Testis (tissue), 3 donors: ENCODE results near the gene GALNT9. TPM values are rescaled to one million over a fixed set of nuclear protein-coding genes. Genes with fewer than 3 reads are reported as not detected.

ENCODE experiments used
- DNase-seq: peaks from one replicate; pipeline ENCODE4 v3.0.0-alpha.2; 2019
- H3K27ac ChIP-seq, 2 donors: fragments of 200-600 bp; sonication (generic); one replicate each; pipeline ENCODE4 v1.5.1; 2019
- H3K27me3 ChIP-seq: fragments of 200-600 bp; sonication (generic); one replicate; pipeline ENCODE4 v1.5.1; 2019
- H3K36me3 ChIP-seq: fragments of 200-600 bp; sonication (generic); one replicate; pipeline ENCODE4 v1.5.1; 2017; ENCODE audit warnings: low read depth; ENCODE audit errors: missing control alignments
- H3K4me1 ChIP-seq: fragments of 200-600 bp; sonication (generic); one replicate; pipeline ENCODE4 v1.5.1; 2019
- H3K4me3 ChIP-seq, 2 donors: fragments of 200-600 bp; sonication (generic); one replicate each; pipeline ENCODE4 v1.5.1; 2017 to 2019
- H3K9me3 ChIP-seq: fragments of 200-600 bp; sonication (generic); one replicate; pipeline ENCODE4 v1.5.1; 2017
- POLR2A ChIP-seq: fragments of 450-650 bp; IDR thresholded peaks from one replicate; pipeline ENCODE4 v1.6.1; 2017; ENCODE audit warnings: antibody characterized with exemption, mild to moderate bottlenecking, moderate library complexity
- WGBS, 2 donors: methylation state at CpG; one replicate each; pipeline ENCODE4 v1.1.5; 2018; 5-methylcytosine and 5-hydroxymethylcytosine counted together
- intact Hi-C: fragments of 100-400 bp; cut with DNase I; formaldehyde crosslinking; loops from one replicate; pipeline ENCODE4 v1.15.1; 2023; ENCODE audit warnings: low total_unique reads
- polyA plus RNA-seq: library from polyadenylated mRNA; stranded (reverse); fragments of 350-450 nt; fragmentation: Illumina TruSeq; extraction: RNeasy Lipid Tissue Mini Kit (QIAGEN cat#74804); gene quantifications from one replicate; pipeline ENCODE4 v1.2.3, GENCODE V29; 2014; ENCODE audit warnings: low read depth, low replicate concordance; ENCODE audit not compliant: insufficient read depth
- total RNA-seq, 2 donors: library from RNA; depleted of rRNA; stranded (reverse); fragments of >200 nt; gene quantifications; one replicate each; pipeline ENCODE4 v1.2.3, GENCODE V29; 2016
- TF ChIP-seq, protein P1 (sequence below), 3 experiments: fragments of 450-650 bp in 2 of 3; fragments of 200-600 bp in 1 of 3; sonication (generic) in 1 of 3; IDR thresholded peaks; one replicate each; pipeline ENCODE4 v1.5.1; 2016 to 2019; ENCODE audit warnings: antibody characterized with exemption in 3 of 3, mild to moderate bottlenecking in 2 of 3, moderate library complexity in 1 of 3

The GALNT9 gene
- total and polyA plus RNA-seq, 3 donors from 2014 or later = 1.1 to 1.5 (median 1.3) TPM

DNA sequence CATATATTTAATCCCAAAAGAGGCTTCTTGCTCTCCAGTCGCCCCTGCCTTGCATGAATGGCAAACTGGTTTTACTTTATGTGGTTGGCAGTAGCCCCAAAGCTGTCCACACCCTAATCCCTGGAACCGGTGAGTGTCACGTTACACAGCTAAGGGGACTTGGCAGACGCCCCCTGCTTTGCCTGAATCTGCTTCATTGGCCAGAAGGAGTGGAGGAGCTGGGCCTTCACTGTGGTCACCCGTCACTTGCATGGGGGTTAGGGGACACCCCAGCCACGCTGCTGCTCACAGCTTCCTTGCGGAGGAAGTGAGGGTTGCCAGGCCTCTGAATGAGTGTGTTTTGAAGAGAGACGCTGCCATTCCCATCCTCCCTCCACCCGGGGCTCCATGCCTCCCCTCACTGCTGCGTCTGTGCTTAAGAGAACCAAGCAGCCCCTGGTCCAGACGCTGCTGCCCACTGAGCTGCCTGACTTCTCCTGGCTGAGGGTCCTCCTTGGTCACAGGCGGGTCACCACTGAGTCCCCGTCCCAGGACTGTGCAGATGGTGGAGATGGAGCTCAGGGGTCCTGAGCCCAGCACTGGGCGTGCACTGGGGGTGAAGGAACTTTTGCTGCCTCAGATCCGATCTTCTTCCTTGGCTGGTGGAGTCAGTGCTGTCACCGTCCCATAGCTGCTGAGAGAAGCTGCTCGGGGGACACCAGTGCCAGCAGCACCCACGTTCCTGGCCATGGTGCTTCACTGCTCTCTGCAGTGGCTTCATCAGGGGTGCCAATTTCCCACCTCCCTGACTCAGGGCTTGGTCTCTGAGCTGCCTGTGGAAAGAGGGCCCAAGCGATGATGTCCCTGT is 39.8 kb downstream of the GALNT9 start:
- DNase-seq = no peak
- Histone ChIP-seq H3K36me3 (no peaks in the 10 kb centered on the region), H3K4me1 (peaks cover 14% of the 10 kb centered on the region), H3K4me3 (no peak overlapping the region), H3K9me3 (no peaks in the 10 kb centered on the region), H3K27me3 (no peaks in the 10 kb centered on the region), H3K27ac (no peak overlapping the region)
- TF ChIP-seq POLR2A = no peak
- TF ChIP-seq, protein P1, sequence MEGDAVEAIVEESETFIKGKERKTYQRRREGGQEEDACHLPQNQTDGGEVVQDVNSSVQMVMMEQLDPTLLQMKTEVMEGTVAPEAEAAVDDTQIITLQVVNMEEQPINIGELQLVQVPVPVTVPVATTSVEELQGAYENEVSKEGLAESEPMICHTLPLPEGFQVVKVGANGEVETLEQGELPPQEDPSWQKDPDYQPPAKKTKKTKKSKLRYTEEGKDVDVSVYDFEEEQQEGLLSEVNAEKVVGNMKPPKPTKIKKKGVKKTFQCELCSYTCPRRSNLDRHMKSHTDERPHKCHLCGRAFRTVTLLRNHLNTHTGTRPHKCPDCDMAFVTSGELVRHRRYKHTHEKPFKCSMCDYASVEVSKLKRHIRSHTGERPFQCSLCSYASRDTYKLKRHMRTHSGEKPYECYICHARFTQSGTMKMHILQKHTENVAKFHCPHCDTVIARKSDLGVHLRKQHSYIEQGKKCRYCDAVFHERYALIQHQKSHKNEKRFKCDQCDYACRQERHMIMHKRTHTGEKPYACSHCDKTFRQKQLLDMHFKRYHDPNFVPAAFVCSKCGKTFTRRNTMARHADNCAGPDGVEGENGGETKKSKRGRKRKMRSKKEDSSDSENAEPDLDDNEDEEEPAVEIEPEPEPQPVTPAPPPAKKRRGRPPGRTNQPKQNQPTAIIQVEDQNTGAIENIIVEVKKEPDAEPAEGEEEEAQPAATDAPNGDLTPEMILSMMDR (IDR thresholded peaks at IDR 0.05) = no peak
- 79 to 83% methylated on average over 16 to 19 of the region's 19 CpGs for WGBS, 2 donors
- intact Hi-C loops = no loop called here

DNA sequence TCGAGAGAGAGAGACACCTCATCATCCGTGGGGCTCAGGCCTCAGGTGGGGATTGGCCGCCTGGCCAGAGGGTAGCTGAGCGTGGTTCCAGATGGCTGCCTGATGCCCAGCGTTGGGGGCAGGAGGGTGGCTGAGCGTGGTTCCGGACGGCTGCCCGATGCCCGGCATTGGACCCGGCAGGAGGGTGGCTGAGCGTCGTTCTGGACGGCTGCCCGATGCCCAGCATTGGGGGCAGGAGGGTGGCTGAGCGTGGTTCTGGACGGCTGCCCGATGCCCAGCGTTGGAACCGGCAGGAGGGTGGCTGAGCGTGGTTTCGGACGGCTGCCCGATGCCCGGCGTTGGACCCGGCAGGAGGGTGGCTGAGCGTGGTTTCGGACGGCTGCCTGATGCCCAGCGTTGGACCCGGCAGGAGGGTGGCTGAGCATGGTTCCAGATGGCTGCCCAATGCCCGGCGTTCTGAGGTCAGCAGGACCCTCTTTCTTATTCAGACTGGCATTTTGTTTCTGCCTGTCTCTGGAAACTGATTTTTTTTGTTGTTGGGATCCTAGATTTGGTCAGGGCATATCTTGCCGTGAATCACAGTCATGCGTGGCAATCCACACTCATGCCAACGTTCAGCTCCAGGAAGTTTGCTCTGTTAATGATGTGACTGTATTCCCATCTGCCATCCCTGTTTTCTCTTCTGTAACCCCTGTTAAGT is 40.7 kb downstream of the GALNT9 start:
- no peaks in the 10 kb centered on the region for H3K36me3 ChIP-seq
- peaks cover 14% of the 10 kb centered on the region for H3K4me1 ChIP-seq
- no peak overlapping the region for H3K4me3 ChIP-seq
- WGBS, 2 donors = 89 to 91% methylated on average over 20 to 37 of the region's 37 CpGs
- no peak for DNase-seq
- no peak for TF ChIP-seq POLR2A
- TF ChIP-seq, protein P1 (IDR thresholded peaks at IDR 0.05) = no peak
- no peaks in the 10 kb centered on the region for H3K27me3 ChIP-seq
- no peak overlapping the region for H3K27ac ChIP-seq
- H3K9me3 ChIP-seq = no peaks in the 10 kb centered on the region
- intact Hi-C loops = no loop called here

DNA sequence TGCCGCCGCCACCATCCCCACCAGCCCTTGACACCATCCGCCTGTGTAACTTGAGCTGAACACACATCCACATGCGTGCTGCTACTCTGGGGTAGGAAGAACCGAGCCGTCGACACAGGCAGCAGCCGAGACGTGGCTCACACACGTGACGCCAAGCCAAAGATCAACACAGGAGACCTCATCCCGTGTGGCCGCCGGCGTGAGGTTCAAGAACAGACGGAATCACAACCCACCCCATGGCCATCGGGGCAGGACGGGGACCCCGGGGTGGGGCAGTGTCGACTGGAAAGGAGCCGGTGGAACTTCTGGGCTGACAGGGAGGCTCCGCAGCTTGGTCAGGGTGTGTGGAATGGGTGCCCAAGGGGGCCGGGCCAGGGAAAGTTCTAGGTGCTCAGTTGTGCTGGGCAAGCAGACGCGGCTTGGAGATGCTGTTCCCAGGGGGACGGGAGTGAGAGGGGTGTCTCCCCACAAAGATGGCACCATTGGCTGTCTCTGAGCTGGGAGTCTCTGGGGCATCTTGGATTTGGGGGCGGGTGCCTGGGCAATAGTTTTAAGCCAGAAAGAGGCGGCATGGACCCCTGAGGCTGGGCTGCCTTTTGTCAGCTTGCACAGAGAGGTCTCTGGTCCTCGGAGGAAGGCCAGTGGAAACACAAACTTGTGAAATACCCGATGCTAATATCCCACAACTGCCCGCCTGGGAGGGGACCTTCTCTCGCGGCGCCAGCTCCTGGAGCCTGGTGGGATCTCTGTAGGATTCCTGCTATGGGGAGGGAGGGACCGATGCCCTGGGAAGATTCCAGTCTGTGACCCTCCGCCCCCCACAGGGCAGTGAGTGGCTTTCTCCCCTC is 41.8 kb downstream of the GALNT9 start:
- H3K4me3 ChIP-seq = no peak overlapping the region
- no peaks in the 10 kb centered on the region for H3K27me3 ChIP-seq
- intact Hi-C loops = no loop called here
- H3K4me1 ChIP-seq = peaks cover 14% of the 10 kb centered on the region
- TF ChIP-seq, protein P1 (IDR thresholded peaks at IDR 0.05) = no peak
- no peak for TF ChIP-seq POLR2A
- no peak overlapping the region for H3K27ac ChIP-seq
- H3K9me3 ChIP-seq = no peaks in the 10 kb centered on the region
- no peaks in the 10 kb centered on the region for H3K36me3 ChIP-seq
- 86 to 91% methylated on average over 33 to 36 of the region's 36 CpGs for WGBS, 2 donors
- DNase-seq = no peak

DNA sequence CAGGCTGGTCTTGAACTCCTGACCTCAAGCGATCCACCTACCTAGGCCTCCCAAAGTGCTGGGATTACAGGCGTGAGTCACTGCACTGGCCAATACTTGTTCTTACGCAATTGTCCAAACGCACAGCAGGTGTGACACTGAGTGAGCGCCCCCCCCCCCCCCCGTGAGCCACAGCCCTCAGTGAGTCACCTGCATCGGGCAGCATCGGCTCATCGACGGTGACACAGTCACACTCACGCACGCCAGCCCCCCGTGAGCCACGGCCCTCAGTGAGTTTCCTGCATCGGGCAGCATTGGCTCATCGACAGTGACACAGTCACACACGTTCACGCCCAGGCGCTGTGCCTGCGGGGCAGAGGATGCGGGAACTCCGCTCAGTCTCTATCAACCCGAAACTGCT is 42.5 kb downstream of the GALNT9 start:
- no peak for DNase-seq
- H3K27ac ChIP-seq = no peak overlapping the region
- intact Hi-C loops = no loop called here
- 89 to 91% methylated on average over 17 to 23 of the region's 23 CpGs for WGBS, 2 donors
- H3K4me3 ChIP-seq = no peak overlapping the region
- H3K36me3 ChIP-seq = no peaks in the 10 kb centered on the region
- TF ChIP-seq, protein P1 (IDR thresholded peaks at IDR 0.05) = no peak
- TF ChIP-seq POLR2A = no peak
- H3K4me1 ChIP-seq = peaks cover 14% of the 10 kb centered on the region
- H3K9me3 ChIP-seq = no peaks in the 10 kb centered on the region
- H3K27me3 ChIP-seq = no peaks in the 10 kb centered on the region
